PC-9 (cell line): ENCODE measurements around the gene KIZ. TPM values are rescaled to one million over a fixed set of nuclear protein-coding genes. Genes with fewer than 3 reads are reported as not detected.

Source experiments
- BruUV-seq: library from RNA; stranded (reverse); fragments of 400-500 nt; replicated peaks from 2 replicates; lab custom pipeline; 2021; lab: Mats Ljungman, UMichigan
- CTCF ChIA-PET: fragments of 300-600 bp; sonication (Branson Sonifier 250); formaldehyde crosslinking; loops from one replicate; lab custom pipeline; 2022; ENCODE audit warnings: antibody characterized with exemption; lab: Charles Lee
- POLR2A ChIA-PET: fragments of 300-600 bp; sonication (Branson Sonifier 250); formaldehyde crosslinking; loops from one replicate; lab custom pipeline; 2022; ENCODE audit warnings: antibody characterized with exemption; ENCODE audit not compliant: unreplicated experiment; lab: Charles Lee
- DNase-seq, 2 experiments: peaks; one replicate each; pipeline versions ENCODE4 v3.0.0 to v3.0.0-alpha.2; 2015 to 2022; ENCODE audit warnings: mixed read lengths in 1 of 2
- H2AFZ ChIP-seq: fragments of 200-600 bp; sonication (generic); 2 replicates; pipeline ENCODE4 v1.8.1; 2017; ENCODE audit warnings: antibody characterized with exemption
- H3F3A ChIP-seq: fragments of 200-600 bp; sonication (generic); 2 replicates; pipeline ENCODE4 v1.8.1; 2017; ENCODE audit warnings: antibody characterized with exemption, mild to moderate bottlenecking, low read depth; ENCODE audit not compliant: insufficient read depth
- H3K27ac ChIP-seq: fragments of 200-600 bp; sonication (generic); 2 replicates; pipeline ENCODE4 v1.6.1; 2016; ENCODE audit warnings: mixed run types
- H3K27me3 ChIP-seq: fragments of 200-600 bp; sonication (generic); 2 replicates; pipeline ENCODE4 v1.6.1; 2016; ENCODE audit warnings: low read depth, mixed run types; ENCODE audit not compliant: insufficient read depth
- H3K36me3 ChIP-seq: fragments of 200-600 bp; sonication (generic); 2 replicates; pipeline ENCODE4 v1.6.1; 2016; ENCODE audit warnings: low read depth, mixed run types
- H3K4me1 ChIP-seq: fragments of 200-600 bp; sonication (generic); replicated peaks from 2 replicates; pipeline ENCODE4 v1.6.1; 2016; ENCODE audit warnings: mixed run types; ENCODE audit not compliant: insufficient read depth
- H3K4me2 ChIP-seq: fragments of 200-600 bp; sonication (generic); 2 replicates; pipeline ENCODE4 v1.6.1; 2017; ENCODE audit warnings: mixed run types
- H3K4me3 ChIP-seq: fragments of 200-600 bp; sonication (generic); 2 replicates; pipeline ENCODE4 v1.6.1; 2016; ENCODE audit warnings: mixed run types
- H3K79me2 ChIP-seq: fragments of 200-600 bp; sonication (generic); 2 replicates; pipeline ENCODE4 v1.6.1; 2017; ENCODE audit warnings: low read depth, mixed run types
- H3K9me2 ChIP-seq: fragments of 200-600 bp; sonication (generic); 2 replicates; pipeline ENCODE4 v1.8.1; 2017; ENCODE audit warnings: mild to moderate bottlenecking; ENCODE audit not compliant: insufficient read depth
- H3K9me3 ChIP-seq: fragments of 200-600 bp; sonication (generic); 2 replicates; pipeline ENCODE4 v1.8.1; 2016; ENCODE audit warnings: low read depth; ENCODE audit not compliant: insufficient read depth
- H4K20me1 ChIP-seq: fragments of 200-600 bp; sonication (generic); 2 replicates; pipeline ENCODE4 v1.8.1; 2017; ENCODE audit not compliant: insufficient read depth
- EZH2 ChIP-seq: fragments of 200-600 bp; sonication (generic); IDR thresholded peaks from 2 replicates; pipeline ENCODE4 v1.8.0; 2017; ENCODE audit warnings: antibody characterized with exemption, low read depth
- intact Hi-C: fragments of 100-400 bp; cut with micrococcal nuclease; formaldehyde crosslinking; loops from one replicate; pipeline ENCODE4 v1.10.0; 2022; ENCODE audit not compliant: unreplicated experiment
- total RNA-seq: library from RNA; stranded (reverse); gene quantifications from 2 replicates; pipeline ENCODE4 v1.2.3, GENCODE V29; 2021
- TF ChIP-seq, protein P1 (sequence below): fragments of 200-600 bp; sonication (generic); conservative IDR thresholded peaks from 2 replicates; pipeline ENCODE4 v1.6.1; 2017; ENCODE audit warnings: mixed run types, antibody characterized with exemption, mild to moderate bottlenecking, moderate library complexity

KIZ gene
- total RNA-seq, 1 experiment from 2014 or later: 21.5 TPM

DNA sequence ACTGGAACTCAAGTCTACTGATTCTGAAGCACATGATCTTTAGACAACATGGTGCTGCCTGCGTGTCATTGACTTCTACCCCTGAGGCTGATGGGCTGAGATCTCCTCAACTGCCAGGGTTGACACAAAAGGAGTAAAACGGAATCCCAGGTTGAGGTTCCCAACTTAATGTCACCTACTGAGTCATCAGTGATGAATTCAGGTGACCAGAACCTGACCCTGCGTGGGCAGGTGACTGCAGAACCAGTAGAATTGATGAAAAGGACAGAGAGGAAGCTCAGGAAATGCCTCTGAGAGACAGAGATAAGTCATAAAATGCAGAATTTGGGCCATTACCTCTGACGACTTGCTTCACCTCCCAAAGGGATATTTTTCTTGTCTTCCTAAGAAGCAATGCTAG is 7.7 kb upstream of the KIZ start:
- intact Hi-C loops: no loop called here
- Histone ChIP-seq H3K4me2 (no peak overlapping the region), H3F3A (no peaks in the 10 kb centered on the region), H3K27me3 (peaks cover 32% of the 10 kb centered on the region), H3K4me1 (no peaks in the 10 kb centered on the region), H4K20me1 (no peaks in the 10 kb centered on the region), H3K36me3 (no peaks in the 10 kb centered on the region), H3K4me3 (no peak overlapping the region), H3K9me2 (no peaks in the 10 kb centered on the region), H3K79me2 (no peaks in the 10 kb centered on the region), H2AFZ (no peak overlapping the region), H3K9me3 (0 out of 2 replicates have a peak, but pooled peaks cover 7% of the 10 kb centered on the region), H3K27ac (no peak overlapping the region)
- ChIA-PET POLR2A (no interaction called here), CTCF (interaction anchor here (0.6 kb wide), 1 partner anchor 98 kb away, joined by 4 read pairs; no protein-coding TSS in a partner anchor)
- TF ChIP-seq EZH2: no peak
- no TSS peak for BruUV-seq
- no peak for DNase-seq

DNA sequence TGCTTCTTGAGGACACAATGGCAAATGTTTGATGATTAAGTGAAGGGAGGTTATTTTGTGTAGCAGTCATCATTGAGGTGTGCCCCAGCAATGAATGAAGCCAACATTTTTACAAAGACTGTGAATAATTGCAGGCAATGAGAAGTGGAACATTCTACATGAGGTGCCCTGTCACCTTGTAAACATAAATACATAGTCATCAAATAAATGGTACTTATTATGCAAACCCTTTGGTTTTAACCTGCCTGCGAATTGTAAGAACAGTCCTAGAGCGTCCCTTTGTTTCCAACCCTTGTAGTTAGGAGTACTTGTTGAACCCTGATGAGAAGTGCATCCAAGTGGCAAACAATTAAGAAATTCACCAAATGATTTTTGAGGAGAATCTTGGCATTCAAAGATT is 7.1 kb upstream of the KIZ start:
- no peaks in the 10 kb centered on the region for H3K9me2 ChIP-seq
- 0 out of 2 replicates have a peak, but pooled peaks cover 2% of the 10 kb centered on the region for H3K9me3 ChIP-seq
- POLR2A ChIA-PET: no interaction called here
- intact Hi-C loops: no loop called here
- BruUV-seq: no TSS peak
- no peaks in the 10 kb centered on the region for H3K4me1 ChIP-seq
- no peak overlapping the region for H3K4me2 ChIP-seq
- no peak overlapping the region for H3K27ac ChIP-seq
- H4K20me1 ChIP-seq: no peaks in the 10 kb centered on the region
- H3F3A ChIP-seq: no peaks in the 10 kb centered on the region
- H3K4me3 ChIP-seq: no peak overlapping the region
- no peak overlapping the region for H2AFZ ChIP-seq
- no peak for DNase-seq
- CTCF ChIA-PET: interaction anchor here (0.6 kb wide), 1 partner anchor 97 kb away, joined by 4 read pairs; no protein-coding TSS in a partner anchor
- peaks cover 25% of the 10 kb centered on the region for H3K27me3 ChIP-seq
- no peak for TF ChIP-seq EZH2
- TF ChIP-seq, protein P1, sequence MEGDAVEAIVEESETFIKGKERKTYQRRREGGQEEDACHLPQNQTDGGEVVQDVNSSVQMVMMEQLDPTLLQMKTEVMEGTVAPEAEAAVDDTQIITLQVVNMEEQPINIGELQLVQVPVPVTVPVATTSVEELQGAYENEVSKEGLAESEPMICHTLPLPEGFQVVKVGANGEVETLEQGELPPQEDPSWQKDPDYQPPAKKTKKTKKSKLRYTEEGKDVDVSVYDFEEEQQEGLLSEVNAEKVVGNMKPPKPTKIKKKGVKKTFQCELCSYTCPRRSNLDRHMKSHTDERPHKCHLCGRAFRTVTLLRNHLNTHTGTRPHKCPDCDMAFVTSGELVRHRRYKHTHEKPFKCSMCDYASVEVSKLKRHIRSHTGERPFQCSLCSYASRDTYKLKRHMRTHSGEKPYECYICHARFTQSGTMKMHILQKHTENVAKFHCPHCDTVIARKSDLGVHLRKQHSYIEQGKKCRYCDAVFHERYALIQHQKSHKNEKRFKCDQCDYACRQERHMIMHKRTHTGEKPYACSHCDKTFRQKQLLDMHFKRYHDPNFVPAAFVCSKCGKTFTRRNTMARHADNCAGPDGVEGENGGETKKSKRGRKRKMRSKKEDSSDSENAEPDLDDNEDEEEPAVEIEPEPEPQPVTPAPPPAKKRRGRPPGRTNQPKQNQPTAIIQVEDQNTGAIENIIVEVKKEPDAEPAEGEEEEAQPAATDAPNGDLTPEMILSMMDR: no peak
- H3K36me3 ChIP-seq: no peaks in the 10 kb centered on the region
- H3K79me2 ChIP-seq: no peaks in the 10 kb centered on the region

DNA sequence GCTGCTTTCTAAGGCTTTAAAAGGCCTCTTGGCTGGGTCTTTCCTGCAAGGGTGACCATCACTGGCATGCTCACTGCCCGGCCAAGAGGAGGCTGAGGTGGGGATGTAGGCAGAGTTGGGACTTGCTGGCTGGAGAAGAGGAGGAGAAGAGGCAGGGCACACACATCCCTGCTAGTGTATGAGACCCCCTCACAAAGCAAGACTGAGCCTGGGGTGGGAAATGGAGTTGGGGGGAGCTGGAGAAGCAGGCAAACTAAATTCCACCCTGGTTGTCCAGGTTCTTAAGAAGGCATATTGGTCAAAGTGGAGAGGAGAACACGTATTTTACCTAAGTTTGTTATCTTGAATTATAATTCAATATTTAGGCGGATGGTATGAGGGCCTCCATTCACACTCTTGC is 1.7 kb upstream of the KIZ start:
- BruUV-seq: no TSS peak
- Histone ChIP-seq H3F3A (no peaks in the 10 kb centered on the region), H4K20me1 (no peaks in the 10 kb centered on the region), H3K36me3 (no peaks in the 10 kb centered on the region), H3K27ac (no peak overlapping the region), H3K27me3 (no peaks in the 10 kb centered on the region), H3K79me2 (no peaks in the 10 kb centered on the region), H2AFZ (no peak overlapping the region), H3K4me3 (no peak overlapping the region), H3K4me2 (no peak overlapping the region), H3K4me1 (peaks cover 11% of the 10 kb centered on the region), H3K9me3 (no peaks in the 10 kb centered on the region), H3K9me2 (no peaks in the 10 kb centered on the region)
- no peak for DNase-seq
- CTCF ChIA-PET: no interaction called here
- intact Hi-C loops: no loop called here
- TF ChIP-seq, protein P1: no peak
- no peak for TF ChIP-seq EZH2
- POLR2A ChIA-PET: no interaction called here
